BLaER1 (cell line): ENCODE measurements around the gene GJC1.

Experiments
- H3K27ac ChIP-seq: shearing (Covaris generic); formaldehyde crosslinking; 2 replicates; pipeline ENCODE4 v1.8.1; 2022
- H3K27me3 ChIP-seq: shearing (Covaris generic); formaldehyde crosslinking; 2 replicates; pipeline ENCODE4 v1.8.1; 2022
- H3K36me3 ChIP-seq: shearing (Covaris generic); formaldehyde crosslinking; 2 replicates; pipeline ENCODE4 v1.8.1; 2022
- H3K4me1 ChIP-seq: shearing (Covaris generic); formaldehyde crosslinking; 2 replicates; pipeline ENCODE4 v1.8.1; 2022
- H3K4me2 ChIP-seq: shearing (Covaris generic); formaldehyde crosslinking; 2 replicates; pipeline ENCODE4 v1.8.1; 2022
- H3K4me3 ChIP-seq: shearing (Covaris generic); formaldehyde crosslinking; 2 replicates; pipeline ENCODE4 v1.8.1; 2022
- H3K9ac ChIP-seq: shearing (Covaris generic); formaldehyde crosslinking; 2 replicates; pipeline ENCODE4 v1.8.1; 2022
- H3K9me3 ChIP-seq: shearing (Covaris generic); formaldehyde crosslinking; 2 replicates; pipeline ENCODE4 v1.8.1; 2022
- H4K20me1 ChIP-seq: shearing (Covaris generic); formaldehyde crosslinking; 2 replicates; pipeline ENCODE4 v1.8.1; 2022
- Cebpa-rat ChIP-seq: shearing (Covaris generic); IDR thresholded peaks from 2 replicates; pipeline ENCODE4 v1.8.1; 2022

GJC1 gene

GRCh38 chr17:44775136-44775837 is 54.8 kb downstream of the GJC1 start:
- Histone ChIP-seq H3K27me3 (no peaks in the 10 kb centered on the region), H3K4me3 (peak overlapping the region; percentile 76), H3K4me2 (peak overlapping the region; percentile 100), H3K27ac (no peak overlapping the region), H3K9me3 (no peaks in the 10 kb centered on the region), H3K9ac (peak overlapping the region; percentile 65), H3K4me1 (peaks cover 62% of the 10 kb centered on the region), H3K36me3 (no peaks in the 10 kb centered on the region), H4K20me1 (no peaks in the 10 kb centered on the region)
- TF ChIP-seq Cebpa-rat = no peak

DNA sequence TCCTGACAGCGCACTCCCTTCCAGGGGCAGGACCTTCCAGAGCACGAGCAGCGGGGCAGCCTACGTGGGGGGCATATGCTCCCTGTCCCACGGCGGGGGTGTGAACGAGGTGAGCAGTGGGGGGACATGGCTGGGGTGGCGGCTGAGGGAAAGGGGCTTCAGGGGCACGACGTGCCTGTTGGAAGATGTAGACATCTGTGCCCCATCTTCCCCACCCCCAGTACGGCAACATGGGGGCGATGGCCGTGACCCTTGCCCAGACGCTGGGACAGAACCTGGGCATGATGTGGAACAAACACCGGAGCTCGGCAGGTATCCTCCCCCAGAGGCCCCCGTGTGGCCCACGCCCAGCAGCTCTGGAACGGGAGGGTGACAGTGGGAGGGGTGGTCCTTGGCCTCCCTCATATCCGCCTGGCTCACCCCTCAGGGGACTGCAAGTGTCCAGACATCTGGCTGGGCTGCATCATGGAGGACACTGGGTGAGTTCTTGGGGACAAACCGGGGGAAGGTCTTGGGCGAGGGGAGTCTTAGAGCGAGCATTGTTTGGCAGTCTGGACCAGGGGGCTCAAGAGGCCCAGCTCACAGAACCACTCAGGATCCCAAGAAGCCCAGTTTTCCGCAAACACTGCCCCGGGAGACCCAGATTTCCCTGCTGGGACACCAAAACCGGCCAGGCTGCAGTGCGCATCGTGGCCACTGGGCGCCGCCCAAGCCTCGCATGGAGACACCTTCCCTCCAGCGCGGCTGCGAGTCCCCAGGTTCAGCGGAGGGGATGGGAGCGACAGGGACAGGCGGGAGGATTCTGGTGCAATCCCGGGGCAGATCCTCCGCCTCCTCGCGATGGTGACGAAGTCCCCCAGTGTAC is 55.6 kb downstream of the GJC1 start:
- Histone ChIP-seq H3K9ac (peak overlapping the region; percentile 65), H3K9me3 (no peaks in the 10 kb centered on the region), H3K27ac (no peak overlapping the region), H4K20me1 (no peaks in the 10 kb centered on the region), H3K36me3 (no peaks in the 10 kb centered on the region), H3K4me2 (peak overlapping the region; percentile 100), H3K4me3 (peak overlapping the region; percentile 76), H3K27me3 (no peaks in the 10 kb centered on the region), H3K4me1 (peaks cover 65% of the 10 kb centered on the region)
- no peak for TF ChIP-seq Cebpa-rat

DNA sequence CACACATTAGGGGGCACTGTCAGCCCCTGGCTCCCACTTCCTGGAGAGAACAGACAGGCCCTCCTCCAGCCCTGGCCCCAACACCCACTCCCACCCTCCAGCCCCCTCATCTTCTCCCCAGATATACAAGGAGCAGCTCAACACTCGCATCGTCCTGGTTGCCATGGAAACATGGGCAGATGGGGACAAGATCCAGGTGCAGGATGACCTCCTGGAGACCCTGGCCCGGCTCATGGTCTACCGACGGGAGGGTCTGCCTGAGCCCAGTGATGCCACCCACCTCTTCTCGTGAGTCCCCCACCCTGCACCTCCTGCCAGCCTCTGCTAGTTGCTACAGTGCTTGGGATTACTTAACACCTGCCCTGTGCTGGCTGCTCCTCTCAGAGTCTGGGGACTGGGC is 56.9 kb downstream of the GJC1 start:
- no peak overlapping the region for H3K9ac ChIP-seq
- no peaks in the 10 kb centered on the region for H4K20me1 ChIP-seq
- H3K27ac ChIP-seq = no peak overlapping the region
- TF ChIP-seq Cebpa-rat = no peak
- H3K36me3 ChIP-seq = no peaks in the 10 kb centered on the region
- H3K9me3 ChIP-seq = no peaks in the 10 kb centered on the region
- no peaks in the 10 kb centered on the region for H3K27me3 ChIP-seq
- H3K4me1 ChIP-seq = peaks cover 65% of the 10 kb centered on the region
- H3K4me2 ChIP-seq = no peak overlapping the region
- no peak overlapping the region for H3K4me3 ChIP-seq

DNA sequence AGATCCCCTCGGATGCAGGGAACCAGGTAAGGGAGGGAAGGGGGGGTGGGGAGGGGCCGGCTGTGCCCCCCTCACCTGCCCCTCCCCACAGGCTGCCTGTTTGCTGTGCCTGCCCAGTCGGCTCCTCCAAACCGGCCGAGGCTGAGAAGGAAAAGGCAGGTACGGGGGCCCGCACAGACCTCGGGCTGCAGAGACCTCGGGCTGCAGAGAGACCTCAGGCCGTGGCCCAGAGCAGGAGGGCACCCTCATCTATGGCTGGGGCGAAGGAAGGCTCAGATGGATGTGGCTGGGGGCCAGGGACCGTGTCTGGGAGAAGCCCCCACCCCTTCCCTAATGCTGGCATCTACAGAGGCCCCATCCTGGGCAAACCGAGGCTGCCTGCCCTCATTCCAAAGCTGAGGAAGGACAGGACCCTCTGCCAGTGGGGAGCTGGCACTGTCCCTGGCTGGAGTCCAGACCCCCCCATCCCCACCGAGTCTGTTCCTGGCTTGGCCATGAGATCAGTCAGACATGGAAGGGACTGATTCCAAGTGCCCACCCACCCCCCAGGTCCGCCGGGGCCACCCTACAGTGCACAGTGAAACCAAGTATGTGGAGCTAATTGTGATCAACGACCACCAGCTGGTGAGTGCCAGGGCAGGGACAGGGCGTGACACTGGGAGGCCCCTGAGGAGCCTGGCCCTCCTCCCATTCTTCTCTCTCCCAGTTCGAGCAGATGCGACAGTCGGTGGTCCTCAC is 57.6 kb downstream of the GJC1 start:
- H3K4me1 ChIP-seq = peaks cover 65% of the 10 kb centered on the region
- H3K9me3 ChIP-seq = no peaks in the 10 kb centered on the region
- no peak for TF ChIP-seq Cebpa-rat
- H3K4me2 ChIP-seq = no peak overlapping the region
- no peak overlapping the region for H3K27ac ChIP-seq
- H4K20me1 ChIP-seq = no peaks in the 10 kb centered on the region
- H3K27me3 ChIP-seq = no peaks in the 10 kb centered on the region
- H3K36me3 ChIP-seq = no peaks in the 10 kb centered on the region
- H3K9ac ChIP-seq = no peak overlapping the region
- H3K4me3 ChIP-seq = no peak overlapping the region

GRCh38 chr17:44770166-44770925 is 59.7 kb downstream of the GJC1 start:
- H3K4me1 ChIP-seq = peaks cover 62% of the 10 kb centered on the region
- H3K27ac ChIP-seq = no peak overlapping the region
- H3K4me3 ChIP-seq = no peak overlapping the region
- no peak for TF ChIP-seq Cebpa-rat
- H3K9ac ChIP-seq = no peak overlapping the region
- H4K20me1 ChIP-seq = no peaks in the 10 kb centered on the region
- H3K36me3 ChIP-seq = no peaks in the 10 kb centered on the region
- no peaks in the 10 kb centered on the region for H3K9me3 ChIP-seq
- no peaks in the 10 kb centered on the region for H3K27me3 ChIP-seq
- H3K4me2 ChIP-seq = peak overlapping the region; percentile 14; the same call in 1 of the 2 replicates

DNA sequence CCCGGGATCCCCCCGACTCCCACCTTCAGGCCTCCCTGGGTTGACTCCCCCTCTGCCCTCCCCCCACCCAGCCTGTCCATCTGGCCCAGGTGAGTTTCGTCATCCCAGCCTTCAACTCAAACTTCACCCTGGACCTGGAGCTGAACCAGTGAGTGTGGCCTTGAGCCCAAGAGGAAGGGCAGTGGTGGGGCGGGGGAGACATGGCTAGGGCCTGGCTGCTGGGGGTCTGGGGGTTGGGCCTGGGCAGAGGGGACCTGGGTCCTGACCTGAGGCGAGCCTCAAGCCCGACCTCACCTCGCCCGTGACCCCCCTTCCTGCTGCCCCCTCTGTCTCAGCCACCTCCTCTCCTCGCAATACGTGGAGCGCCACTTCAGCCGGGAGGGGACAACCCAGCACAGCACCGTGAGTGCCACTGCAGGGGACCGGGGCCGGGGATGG is 60.4 kb downstream of the GJC1 start:
- Histone ChIP-seq H3K27me3 (no peaks in the 10 kb centered on the region), H3K9me3 (no peaks in the 10 kb centered on the region), H3K27ac (no peak overlapping the region), H3K9ac (no peak overlapping the region), H3K36me3 (no peaks in the 10 kb centered on the region), H3K4me3 (no peak overlapping the region), H4K20me1 (no peaks in the 10 kb centered on the region), H3K4me1 (peaks cover 57% of the 10 kb centered on the region), H3K4me2 (peak overlapping the region; percentile 14; the same call in 1 of the 2 replicates)
- no peak for TF ChIP-seq Cebpa-rat

DNA sequence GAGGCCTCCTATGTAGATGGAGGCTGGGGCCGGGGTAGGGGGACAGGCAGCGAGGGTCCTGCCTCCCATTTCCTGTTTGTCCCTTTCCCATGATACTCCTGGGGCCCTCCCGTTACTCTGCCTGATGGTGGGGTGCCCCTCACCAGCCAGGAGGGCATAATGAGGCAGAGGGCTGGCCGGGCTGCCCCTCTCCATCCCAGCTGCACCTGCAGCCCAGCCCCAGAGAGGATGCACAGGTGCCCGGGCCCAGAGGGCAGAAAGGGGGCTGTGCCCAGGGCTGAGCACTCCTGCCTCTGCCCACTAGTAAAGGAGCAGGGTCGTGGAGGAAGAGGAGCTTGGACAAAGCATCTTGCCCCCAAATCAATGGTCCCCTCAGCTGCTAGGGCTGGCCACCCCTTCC is 60.9 kb downstream of the GJC1 start:
- H3K36me3 ChIP-seq = no peaks in the 10 kb centered on the region
- H3K4me3 ChIP-seq = no peak overlapping the region
- no peak overlapping the region for H3K9ac ChIP-seq
- H3K27me3 ChIP-seq = no peaks in the 10 kb centered on the region
- peaks cover 53% of the 10 kb centered on the region for H3K4me1 ChIP-seq
- peak overlapping the region; percentile 66 for H3K4me2 ChIP-seq
- H4K20me1 ChIP-seq = no peaks in the 10 kb centered on the region
- H3K27ac ChIP-seq = peak overlapping the region; percentile 2; the same call in 1 of the 2 replicates
- TF ChIP-seq Cebpa-rat = no peak
- H3K9me3 ChIP-seq = no peaks in the 10 kb centered on the region

DNA sequence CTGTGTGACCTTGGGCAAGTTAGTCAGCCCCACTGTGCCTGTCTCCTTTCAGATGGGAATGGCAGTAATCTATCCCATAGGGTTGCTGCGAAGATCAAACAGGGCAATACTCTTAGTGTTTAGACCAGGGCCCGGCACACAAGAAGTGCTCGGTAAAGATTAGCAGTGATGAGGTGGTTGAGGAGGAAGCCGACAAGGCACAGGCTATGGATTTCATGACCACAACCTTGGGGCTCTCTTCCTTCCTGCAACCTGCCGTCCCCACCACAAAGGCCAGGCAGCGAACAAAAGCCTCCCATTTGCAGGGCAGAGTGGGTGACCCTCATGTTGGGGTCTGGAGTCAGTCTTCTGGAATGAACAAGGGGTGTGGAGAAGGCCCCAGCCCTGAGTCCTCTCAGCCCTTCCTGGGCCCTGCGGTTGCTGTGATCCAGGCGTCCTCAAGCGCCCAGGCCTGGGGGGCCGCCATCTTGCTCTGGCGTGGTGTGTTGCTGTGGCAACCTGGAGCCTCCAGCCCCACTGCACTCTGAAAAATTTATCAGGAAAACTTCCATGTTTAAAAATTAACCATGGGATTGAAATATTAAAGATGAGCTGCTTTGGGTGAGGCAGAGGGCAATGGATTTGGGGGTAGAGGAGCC is 61.5 kb downstream of the GJC1 start:
- Histone ChIP-seq H3K9ac (no peak overlapping the region), H3K27me3 (no peaks in the 10 kb centered on the region), H4K20me1 (no peaks in the 10 kb centered on the region), H3K4me1 (peaks cover 50% of the 10 kb centered on the region), H3K36me3 (no peaks in the 10 kb centered on the region), H3K4me3 (no peak overlapping the region), H3K9me3 (no peaks in the 10 kb centered on the region), H3K27ac (0 out of 2 replicates have a peak overlapping the region, but pooled peaks have one; percentile 2), H3K4me2 (peak overlapping the region; percentile 66)
- no peak for TF ChIP-seq Cebpa-rat

GRCh38 chr17:44767493-44767892 is 62.6 kb downstream of the GJC1 start:
- Histone ChIP-seq H3K27ac (0 out of 2 replicates have a peak overlapping the region, but pooled peaks have one; percentile 28), H3K9me3 (no peaks in the 10 kb centered on the region), H3K9ac (no peak overlapping the region), H4K20me1 (no peaks in the 10 kb centered on the region), H3K4me2 (peak overlapping the region; percentile 66), H3K4me1 (peaks cover 50% of the 10 kb centered on the region), H3K36me3 (no peaks in the 10 kb centered on the region), H3K4me3 (no peak overlapping the region), H3K27me3 (no peaks in the 10 kb centered on the region)
- no peak for TF ChIP-seq Cebpa-rat
